Sigmoid colon (tissue), 4 donors: ENCODE results near the gene GDF11.

Experiments
- EP300 ChIP-seq, 4 donors: sonication (generic); formaldehyde crosslinking; IDR thresholded peaks; one replicate each; pipeline ENCODE4 v1.6.1; 2017; ENCODE audit warnings: antibody characterized with exemption in 4 of 4
- POLR2A ChIP-seq, 2 donors: fragments of 450-650 bp; IDR thresholded peaks; one replicate each; pipeline ENCODE4 v1.6.1; 2016; ENCODE audit warnings: antibody characterized with exemption in 2 of 2, mild to moderate bottlenecking in 2 of 2, moderate library complexity in 2 of 2
- POLR2AphosphoS5 ChIP-seq, 4 donors: sonication (generic); formaldehyde crosslinking; IDR thresholded peaks; one replicate each; pipeline ENCODE4 v1.6.1; 2017; ENCODE audit warnings: antibody characterized with exemption in 4 of 4
- TF ChIP-seq, protein P1 (sequence below), 4 experiments: fragments of 450-650 bp in 3 of 4; fragments of 200-600 bp in 1 of 4; IDR thresholded peaks; one replicate each; pipeline ENCODE4 v1.5.1; 2016 to 2019; ENCODE audit warnings: antibody characterized with exemption in 4 of 4, mild to moderate bottlenecking in 3 of 4, moderate library complexity in 2 of 4

DNA sequence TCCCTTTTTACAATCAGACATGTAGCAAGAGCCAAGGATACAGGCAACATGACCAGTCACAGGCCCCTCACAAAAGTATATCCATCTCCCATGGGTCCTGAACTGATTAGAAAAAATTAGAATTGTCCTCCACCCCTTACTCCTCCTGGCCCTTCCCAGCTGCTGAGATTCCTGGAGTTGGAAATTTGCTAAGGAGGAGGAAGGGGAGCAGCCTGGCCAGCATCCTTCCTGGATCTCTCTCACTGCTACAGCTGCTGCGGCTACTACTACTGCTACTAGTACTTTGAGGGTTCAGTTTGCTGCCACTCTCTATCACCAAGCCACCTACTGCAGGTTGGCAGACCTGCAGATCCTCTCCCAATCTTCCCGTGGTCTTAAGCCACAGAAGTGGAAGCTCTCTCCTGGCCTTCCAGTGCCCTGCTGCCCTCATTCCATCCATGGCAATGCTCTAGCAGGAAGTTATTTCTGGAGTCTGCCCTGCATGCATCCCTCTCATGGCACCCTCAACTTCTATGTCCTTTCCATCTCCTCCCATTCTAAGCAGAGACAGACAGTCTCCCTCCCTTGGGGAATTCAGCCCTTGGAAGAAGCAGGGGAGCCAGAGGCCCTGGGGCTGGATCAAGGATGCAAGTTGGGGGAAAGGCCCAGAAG, 36.2 kb upstream of the GDF11 start:
- TF ChIP-seq, protein P1, sequence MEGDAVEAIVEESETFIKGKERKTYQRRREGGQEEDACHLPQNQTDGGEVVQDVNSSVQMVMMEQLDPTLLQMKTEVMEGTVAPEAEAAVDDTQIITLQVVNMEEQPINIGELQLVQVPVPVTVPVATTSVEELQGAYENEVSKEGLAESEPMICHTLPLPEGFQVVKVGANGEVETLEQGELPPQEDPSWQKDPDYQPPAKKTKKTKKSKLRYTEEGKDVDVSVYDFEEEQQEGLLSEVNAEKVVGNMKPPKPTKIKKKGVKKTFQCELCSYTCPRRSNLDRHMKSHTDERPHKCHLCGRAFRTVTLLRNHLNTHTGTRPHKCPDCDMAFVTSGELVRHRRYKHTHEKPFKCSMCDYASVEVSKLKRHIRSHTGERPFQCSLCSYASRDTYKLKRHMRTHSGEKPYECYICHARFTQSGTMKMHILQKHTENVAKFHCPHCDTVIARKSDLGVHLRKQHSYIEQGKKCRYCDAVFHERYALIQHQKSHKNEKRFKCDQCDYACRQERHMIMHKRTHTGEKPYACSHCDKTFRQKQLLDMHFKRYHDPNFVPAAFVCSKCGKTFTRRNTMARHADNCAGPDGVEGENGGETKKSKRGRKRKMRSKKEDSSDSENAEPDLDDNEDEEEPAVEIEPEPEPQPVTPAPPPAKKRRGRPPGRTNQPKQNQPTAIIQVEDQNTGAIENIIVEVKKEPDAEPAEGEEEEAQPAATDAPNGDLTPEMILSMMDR (IDR thresholded peaks at IDR 0.05): no peak
- TF ChIP-seq EP300 (IDR thresholded peaks at IDR 0.05) (no peak), POLR2A (IDR thresholded peaks at IDR 0.05) (no peak), POLR2AphosphoS5 (IDR thresholded peaks at IDR 0.05) (peak in 2 of 4 donors; percentile 5 to 18)
